Stimulated activated naive B cell treated with anti-CD40 and anti-IgM and Interleukin-4, amounts not matched to agents 10 μg/mL and 1 μg/mL and 100 μg/mL, for 72 hours (primary cell): ENCODE data around the gene KCTD1.
"Not testable (repeated sequence)": the region's sequence is repeated elsewhere in the genome, so short reads cannot be mapped to it uniquely, and the experiment has no call there.

Experiments used
- ATAC-seq, 2 donors: fragments of 150-1000 bp; cut with Tn5 transposase; replicated peaks; 2 replicates each; pipeline ENCODE4 v1.10.0; 2021; ENCODE audit warnings: moderate library complexity in 1 of 2
- DNase-seq: peaks from one replicate; pipeline ENCODE4 v3.0.0; 2021
- H3K27ac Mint-ChIP-seq: one replicate; pipeline ENCODE4 v1.8.0; 2022; ENCODE audit warnings: mild to moderate bottlenecking, mixed read lengths
- H3K27me3 Mint-ChIP-seq, 2 donors: one replicate each; pipeline ENCODE4 v1.8.0; 2022; ENCODE audit warnings: mixed read lengths in 2 of 2
- H3K36me3 Mint-ChIP-seq, 2 donors: one replicate each; pipeline ENCODE4 v1.8.0; 2022; ENCODE audit warnings: mixed read lengths in 2 of 2, mild to moderate bottlenecking in 1 of 2
- H3K4me1 Mint-ChIP-seq, 2 donors: one replicate each; pipeline ENCODE4 v1.8.0; 2022; ENCODE audit warnings: mixed read lengths in 2 of 2, mild to moderate bottlenecking in 1 of 2
- H3K4me3 Mint-ChIP-seq, 2 donors: one replicate each; pipeline ENCODE4 v1.8.0; 2022; ENCODE audit warnings: mild to moderate bottlenecking in 2 of 2, mixed read lengths in 2 of 2, moderate library complexity in 1 of 2
- H3K9me3 Mint-ChIP-seq, 2 donors: one replicate each; pipeline ENCODE4 v1.8.0; 2022; ENCODE audit warnings: mixed read lengths in 2 of 2, mild to moderate bottlenecking in 1 of 2

KCTD1 gene

GRCh38 chr18:26457195-26457594 is 91.2 kb downstream of the KCTD1 start:
- DNase-seq = no peak
- peaks cover 8 to 10% of the 10 kb centered on the region in 2 donors for H3K4me1 Mint-ChIP-seq
- no peak for ATAC-seq
- no peak overlapping the region for H3K4me3 Mint-ChIP-seq
- H3K9me3 Mint-ChIP-seq = no peaks in the 10 kb centered on the region
- no peak overlapping the region for H3K27ac Mint-ChIP-seq
- H3K27me3 Mint-ChIP-seq = no peaks in the 10 kb centered on the region
- peaks cover 2 to 9% of the 10 kb centered on the region in 2 donors for H3K36me3 Mint-ChIP-seq

GRCh38 chr18:26456070-26456491 is 92.3 kb downstream of the KCTD1 start:
- H3K4me3 Mint-ChIP-seq = no peak overlapping the region
- peaks cover 8 to 10% of the 10 kb centered on the region in 2 donors for H3K4me1 Mint-ChIP-seq
- DNase-seq (no peak), ATAC-seq (no peak)
- H3K27ac Mint-ChIP-seq = no peak overlapping the region
- H3K36me3 Mint-ChIP-seq = peaks cover 2 to 9% of the 10 kb centered on the region in 2 donors
- peaks cover 0 to 3% of the 10 kb centered on the region in 2 donors for H3K27me3 Mint-ChIP-seq
- no peaks in the 10 kb centered on the region for H3K9me3 Mint-ChIP-seq

- Mint-ChIP-seq H3K27ac (no peak overlapping the region), H3K4me1 (peaks cover 8 to 10% of the 10 kb centered on the region in 2 donors), H3K9me3 (no peaks in the 10 kb centered on the region), H3K4me3 (no peak overlapping the region), H3K27me3 (peaks cover 0 to 6% of the 10 kb centered on the region in 2 donors), H3K36me3 (peaks cover 2 to 9% of the 10 kb centered on the region in 2 donors)
- no peak for ATAC-seq
- DNase-seq = no peak
These were observed 92.7 kb downstream of the KCTD1 start for GRCh38 chr18:26455639-26456038.

- H3K4me1 Mint-ChIP-seq = peaks cover 6 to 10% of the 10 kb centered on the region in 2 donors
- ATAC-seq = no peak
- no peak for DNase-seq
- H3K36me3 Mint-ChIP-seq = peaks cover 2 to 9% of the 10 kb centered on the region in 2 donors
- H3K9me3 Mint-ChIP-seq = no peaks in the 10 kb centered on the region
- H3K4me3 Mint-ChIP-seq = no peak overlapping the region
- H3K27me3 Mint-ChIP-seq = peaks cover 0 to 6% of the 10 kb centered on the region in 2 donors
- no peak overlapping the region for H3K27ac Mint-ChIP-seq
These were observed 93.7 kb downstream of the KCTD1 start for GRCh38 chr18:26454616-26455015.

GRCh38 chr18:26454192-26454591 is 94.2 kb downstream of the KCTD1 start:
- peaks cover 2 to 9% of the 10 kb centered on the region in 2 donors for H3K36me3 Mint-ChIP-seq
- H3K27me3 Mint-ChIP-seq = peaks cover 0 to 6% of the 10 kb centered on the region in 2 donors
- no peaks in the 10 kb centered on the region for H3K9me3 Mint-ChIP-seq
- H3K4me3 Mint-ChIP-seq = no peak overlapping the region
- H3K4me1 Mint-ChIP-seq = peaks cover 6 to 10% of the 10 kb centered on the region in 2 donors
- no peak for DNase-seq
- ATAC-seq = no peak
- H3K27ac Mint-ChIP-seq = no peak overlapping the region

- no peak for ATAC-seq
- H3K4me1 Mint-ChIP-seq = peaks cover 0 to 2% of the 10 kb centered on the region in 2 donors
- DNase-seq = no peak
- H3K36me3 Mint-ChIP-seq = peaks cover 2 to 9% of the 10 kb centered on the region in 2 donors
- H3K9me3 Mint-ChIP-seq = no peaks in the 10 kb centered on the region
- H3K4me3 Mint-ChIP-seq = no peak overlapping the region
- no peak overlapping the region for H3K27ac Mint-ChIP-seq
- peaks cover 0 to 9% of the 10 kb centered on the region in 2 donors for H3K27me3 Mint-ChIP-seq
These were observed 94.9 kb downstream of the KCTD1 start for GRCh38 chr18:26453386-26453901.

- no peak overlapping the region for H3K27ac Mint-ChIP-seq
- no peak for ATAC-seq
- no peaks in the 10 kb centered on the region for H3K4me1 Mint-ChIP-seq
- no peaks in the 10 kb centered on the region for H3K9me3 Mint-ChIP-seq
- DNase-seq = no peak
- no peak overlapping the region for H3K4me3 Mint-ChIP-seq
- peaks cover 4 to 9% of the 10 kb centered on the region in 2 donors for H3K36me3 Mint-ChIP-seq
- H3K27me3 Mint-ChIP-seq = peaks cover 10 to 21% of the 10 kb centered on the region in 2 donors
These were observed 97.2 kb downstream of the KCTD1 start for GRCh38 chr18:26450989-26451682.

- ATAC-seq = no peak
- H3K36me3 Mint-ChIP-seq = peaks cover 0 to 2% of the 10 kb centered on the region in 2 donors
- H3K9me3 Mint-ChIP-seq = peaks cover 2 to 4% of the 10 kb centered on the region in 2 donors
- no peak overlapping the region for H3K27ac Mint-ChIP-seq
- H3K27me3 Mint-ChIP-seq = peaks cover 17 to 32% of the 10 kb centered on the region in 2 donors
- H3K4me1 Mint-ChIP-seq = no peaks in the 10 kb centered on the region
- no peak overlapping the region for H3K4me3 Mint-ChIP-seq
- DNase-seq = no peak
These were observed 99.6 kb downstream of the KCTD1 start for GRCh38 chr18:26448714-26449159.

GRCh38 chr18:26443853-26444252 is 104.5 kb downstream of the KCTD1 start:
- no peak overlapping the region for H3K27ac Mint-ChIP-seq
- H3K36me3 Mint-ChIP-seq = peaks cover 0 to 2% of the 10 kb centered on the region in 2 donors
- H3K4me1 Mint-ChIP-seq = peaks cover 3 to 8% of the 10 kb centered on the region in 2 donors
- H3K4me3 Mint-ChIP-seq = no peak overlapping the region
- H3K27me3 Mint-ChIP-seq = peaks cover 29 to 32% of the 10 kb centered on the region in 2 donors
- H3K9me3 Mint-ChIP-seq = peaks cover 2 to 4% of the 10 kb centered on the region in 2 donors
- ATAC-seq = no peak
- no peak for DNase-seq

GRCh38 chr18:26442126-26442525 is 106.2 kb downstream of the KCTD1 start:
- Mint-ChIP-seq H3K27ac (no peak overlapping the region), H3K27me3 (peaks cover 30 to 37% of the 10 kb centered on the region in 2 donors), H3K4me1 (peaks cover 3 to 8% of the 10 kb centered on the region in 2 donors), H3K36me3 (peaks cover 0 to 2% of the 10 kb centered on the region in 2 donors), H3K9me3 (peaks cover 2 to 4% of the 10 kb centered on the region in 2 donors), H3K4me3 (no peak overlapping the region)
- ATAC-seq (no peak), DNase-seq (no peak)

GRCh38 chr18:26440644-26441043 is 107.7 kb downstream of the KCTD1 start:
- H3K36me3 Mint-ChIP-seq = no peaks in the 10 kb centered on the region
- H3K9me3 Mint-ChIP-seq = peaks cover 2 to 4% of the 10 kb centered on the region in 2 donors
- H3K27ac Mint-ChIP-seq = no peak overlapping the region

GRCh38 chr18:26439537-26439936 is 108.8 kb downstream of the KCTD1 start:
- H3K36me3 Mint-ChIP-seq = no peaks in the 10 kb centered on the region
- peaks cover 27 to 44% of the 10 kb centered on the region in 2 donors for H3K27me3 Mint-ChIP-seq
- peaks cover 2 to 4% of the 10 kb centered on the region in 2 donors for H3K9me3 Mint-ChIP-seq
- no peak for DNase-seq
- no peak overlapping the region for H3K27ac Mint-ChIP-seq
- H3K4me1 Mint-ChIP-seq = peaks cover 3 to 8% of the 10 kb centered on the region in 2 donors
- no peak overlapping the region for H3K4me3 Mint-ChIP-seq
- no peak for ATAC-seq

More at GRCh38 chr18:26440644-26441043, 107.7 kb downstream of the KCTD1 start:
- Mint-ChIP-seq H3K4me3 (no peak overlapping the region), H3K27me3 (peaks cover 32 to 41% of the 10 kb centered on the region in 2 donors), H3K4me1 (peaks cover 3 to 8% of the 10 kb centered on the region in 2 donors)
- ATAC-seq (no peak), DNase-seq (no peak)

- peaks cover 3 to 8% of the 10 kb centered on the region in 2 donors for H3K4me1 Mint-ChIP-seq
- no peak overlapping the region for H3K4me3 Mint-ChIP-seq
- no peak overlapping the region for H3K27ac Mint-ChIP-seq
- DNase-seq (peak; percentile 35), ATAC-seq (peak; percentile 95 to 99)
- peaks cover 1 to 2% of the 10 kb centered on the region in 2 donors for H3K9me3 Mint-ChIP-seq
- H3K27me3 Mint-ChIP-seq = peaks cover 25 to 42% of the 10 kb centered on the region in 2 donors
- H3K36me3 Mint-ChIP-seq = no peaks in the 10 kb centered on the region
These were observed 109.4 kb downstream of the KCTD1 start for GRCh38 chr18:26438980-26439379.

GRCh38 chr18:26437634-26438033 is 110.7 kb downstream of the KCTD1 start:
- H3K27ac Mint-ChIP-seq, H3K4me1 Mint-ChIP-seq, H3K36me3 Mint-ChIP-seq, H3K4me3 Mint-ChIP-seq, H3K9me3 Mint-ChIP-seq, ATAC-seq, DNase-seq: not testable (repeated sequence)
- H3K27me3 Mint-ChIP-seq = peaks cover 22 to 33% of the 10 kb centered on the region in 2 donors
